Activated T-cell treated with anti-CD3 and anti-CD28 coated beads, Interleukin-2, amount 50 U/mL, for 72 hours (primary cell): ENCODE data around the gene SRD5A1. TPM values are rescaled to one million over a fixed set of nuclear protein-coding genes. Genes with fewer than 3 reads are reported as not detected.

Experiments
- ATAC-seq, 2 donors: fragments of 150-1000 bp; cut with Tn5 transposase; replicated peaks in 1 of 2; 2 replicates each; pipeline ENCODE4 v1.10.0; 2021; ENCODE audit warnings: moderate library complexity in 2 of 2, mild to moderate bottlenecking in 1 of 2
- DNase-seq, 2 donors: peaks; one replicate each; pipeline ENCODE4 v3.0.0; 2021 to 2022; ENCODE audit warnings: mixed read lengths in 1 of 2
- H3K27ac Mint-ChIP-seq: one replicate; pipeline ENCODE4 v1.8.0; 2022; ENCODE audit warnings: mild to moderate bottlenecking, moderate library complexity, mixed read lengths
- H3K27me3 Mint-ChIP-seq: one replicate; pipeline ENCODE4 v1.8.0; 2022; ENCODE audit warnings: low read depth, mixed read lengths
- H3K36me3 Mint-ChIP-seq, 2 donors: one replicate each; pipeline ENCODE4 v1.8.0; 2022; ENCODE audit warnings: mixed read lengths in 2 of 2, mild to moderate bottlenecking in 1 of 2; ENCODE audit not compliant: insufficient read depth in 2 of 2
- H3K4me1 Mint-ChIP-seq: one replicate; pipeline ENCODE4 v1.8.0; 2022; ENCODE audit warnings: low read depth, mixed read lengths
- H3K4me3 Mint-ChIP-seq, 2 donors: one replicate each; pipeline ENCODE4 v1.8.0; 2022; ENCODE audit warnings: mild to moderate bottlenecking in 2 of 2, mixed read lengths in 2 of 2, moderate library complexity in 2 of 2
- H3K9me3 Mint-ChIP-seq, 2 donors: one replicate each; pipeline ENCODE4 v1.8.0; 2022; ENCODE audit warnings: mixed read lengths in 2 of 2
- total RNA-seq, 2 donors: library from RNA; stranded (reverse); gene quantifications; one replicate each; pipeline ENCODE4 v1.2.3, GENCODE V29; 2022

Gene SRD5A1
- total RNA-seq, 2 donors from 2014 or later: 16.4 to 22.8 TPM

GRCh38 chr5:6611334-6612256 is 21.6 kb upstream of the SRD5A1 start:
- Mint-ChIP-seq H3K27ac (no peak overlapping the region), H3K36me3 (peaks cover 14 to 40% of the 10 kb centered on the region in 2 donors), H3K4me1 (peaks cover 9% of the 10 kb centered on the region), H3K4me3 (no peak overlapping the region), H3K27me3 (no peaks in the 10 kb centered on the region), H3K9me3 (no peaks in the 10 kb centered on the region)
- DNase-seq (no peak), ATAC-seq (no peak)

- H3K36me3 Mint-ChIP-seq: peaks cover 18 to 43% of the 10 kb centered on the region in 2 donors
- H3K27ac Mint-ChIP-seq: no peak overlapping the region
- H3K4me1 Mint-ChIP-seq: peaks cover 9% of the 10 kb centered on the region
- no peak for ATAC-seq
- no peak for DNase-seq
- no peaks in the 10 kb centered on the region for H3K9me3 Mint-ChIP-seq
- no peak overlapping the region for H3K4me3 Mint-ChIP-seq
- H3K27me3 Mint-ChIP-seq: no peaks in the 10 kb centered on the region
Measured at GRCh38 chr5:6615034-6615815, 18.0 kb upstream of the SRD5A1 start.

- no peak for ATAC-seq
- Mint-ChIP-seq H3K36me3 (peaks cover 21 to 47% of the 10 kb centered on the region in 2 donors), H3K9me3 (no peaks in the 10 kb centered on the region), H3K4me3 (no peak overlapping the region), H3K27me3 (no peaks in the 10 kb centered on the region), H3K4me1 (peaks cover 5% of the 10 kb centered on the region), H3K27ac (no peak overlapping the region)
- no peak for DNase-seq
Measured at GRCh38 chr5:6616632-6617031, 16.6 kb upstream of the SRD5A1 start.

GRCh38 chr5:6623228-6623627 is 10.0 kb upstream of the SRD5A1 start:
- no peak overlapping the region for H3K4me3 Mint-ChIP-seq
- H3K9me3 Mint-ChIP-seq: peaks cover 0 to 3% of the 10 kb centered on the region in 2 donors
- no peak overlapping the region for H3K27ac Mint-ChIP-seq
- ATAC-seq (no peak), DNase-seq (no peak)
- peaks cover 39 to 63% of the 10 kb centered on the region in 2 donors for H3K36me3 Mint-ChIP-seq
- H3K4me1 Mint-ChIP-seq: peaks cover 25% of the 10 kb centered on the region
- no peaks in the 10 kb centered on the region for H3K27me3 Mint-ChIP-seq

GRCh38 chr5:6623941-6624340 is 9.3 kb upstream of the SRD5A1 start:
- H3K27ac Mint-ChIP-seq: no peak overlapping the region
- no peak for ATAC-seq
- H3K4me3 Mint-ChIP-seq: no peak overlapping the region

GRCh38 chr5:6626508-6626907 is 6.7 kb upstream of the SRD5A1 start:
- H3K27ac Mint-ChIP-seq: no peak overlapping the region
- peaks cover 0 to 3% of the 10 kb centered on the region in 2 donors for H3K9me3 Mint-ChIP-seq
- no peaks in the 10 kb centered on the region for H3K27me3 Mint-ChIP-seq
- H3K4me3 Mint-ChIP-seq: no peak overlapping the region
- H3K36me3 Mint-ChIP-seq: peaks cover 36 to 67% of the 10 kb centered on the region in 2 donors
- peaks cover 58% of the 10 kb centered on the region for H3K4me1 Mint-ChIP-seq
- no peak for DNase-seq
- no peak for ATAC-seq

More at GRCh38 chr5:6623941-6624340, 9.3 kb upstream of the SRD5A1 start:
- peaks cover 36 to 63% of the 10 kb centered on the region in 2 donors for H3K36me3 Mint-ChIP-seq
- H3K27me3 Mint-ChIP-seq: no peaks in the 10 kb centered on the region
- no peak for DNase-seq
- H3K9me3 Mint-ChIP-seq: peaks cover 0 to 3% of the 10 kb centered on the region in 2 donors
- peaks cover 32% of the 10 kb centered on the region for H3K4me1 Mint-ChIP-seq

GRCh38 chr5:6631441-6631840 is 1.8 kb upstream of the SRD5A1 start:
- Mint-ChIP-seq H3K27ac (peak overlapping the region; percentile 99), H3K36me3 (peaks cover 13 to 37% of the 10 kb centered on the region in 2 donors), H3K4me3 (peak overlapping the region; percentile 98 to 100), H3K27me3 (no peaks in the 10 kb centered on the region), H3K4me1 (peaks cover 45% of the 10 kb centered on the region), H3K9me3 (no peaks in the 10 kb centered on the region)
- ATAC-seq (no peak), DNase-seq (no peak)

- DNase-seq (no peak), ATAC-seq (no peak)
- Mint-ChIP-seq H3K36me3 (peaks cover 13 to 37% of the 10 kb centered on the region in 2 donors), H3K27me3 (no peaks in the 10 kb centered on the region), H3K9me3 (no peaks in the 10 kb centered on the region), H3K4me1 (peaks cover 45% of the 10 kb centered on the region), H3K4me3 (peak overlapping the region; percentile 98 to 100), H3K27ac (peak overlapping the region; percentile 99)
Measured at GRCh38 chr5:6632324-6632887, 834 bp upstream of the SRD5A1 start.

- no peaks in the 10 kb centered on the region for H3K9me3 Mint-ChIP-seq
- H3K27ac Mint-ChIP-seq: peak overlapping the region; percentile 76
- no peak for DNase-seq
- ATAC-seq: peak; percentile 68 to 70
- peak overlapping the region; percentile 98 to 100 for H3K4me3 Mint-ChIP-seq
- no peaks in the 10 kb centered on the region for H3K27me3 Mint-ChIP-seq
- H3K36me3 Mint-ChIP-seq: peaks cover 13 to 31% of the 10 kb centered on the region in 2 donors
- peaks cover 35% of the 10 kb centered on the region for H3K4me1 Mint-ChIP-seq
Measured at GRCh38 chr5:6633469-6634245, 417 bp downstream of the SRD5A1 start.

GRCh38 chr5:6634306-6634705 is 1.1 kb downstream of the SRD5A1 start:
- ATAC-seq (no peak), DNase-seq (peak in 1 of 2 donors; percentile 6)
- Mint-ChIP-seq H3K36me3 (peaks cover 13 to 28% of the 10 kb centered on the region in 2 donors), H3K4me3 (peak overlapping the region; percentile 98 to 100), H3K4me1 (peaks cover 29% of the 10 kb centered on the region), H3K9me3 (no peaks in the 10 kb centered on the region), H3K27ac (no peak overlapping the region), H3K27me3 (no peaks in the 10 kb centered on the region)

- no peak overlapping the region for H3K27ac Mint-ChIP-seq
- no peaks in the 10 kb centered on the region for H3K27me3 Mint-ChIP-seq
- peaks cover 23% of the 10 kb centered on the region for H3K4me1 Mint-ChIP-seq
- peaks cover 11 to 25% of the 10 kb centered on the region in 2 donors for H3K36me3 Mint-ChIP-seq
- no peak for ATAC-seq
- peak overlapping the region; percentile 64 to 100 for H3K4me3 Mint-ChIP-seq
- DNase-seq: no peak
- no peaks in the 10 kb centered on the region for H3K9me3 Mint-ChIP-seq
Measured at GRCh38 chr5:6634788-6635430, 1.7 kb downstream of the SRD5A1 start.

- Mint-ChIP-seq H3K4me1 (peaks cover 9% of the 10 kb centered on the region), H3K27ac (no peak overlapping the region), H3K27me3 (no peaks in the 10 kb centered on the region)
Measured at GRCh38 chr5:6636293-6636692, 3.1 kb downstream of the SRD5A1 start.

More at GRCh38 chr5:6636293-6636692, 3.1 kb downstream of the SRD5A1 start:
- no peak for ATAC-seq
- peaks cover 7 to 11% of the 10 kb centered on the region in 2 donors for H3K36me3 Mint-ChIP-seq
- H3K9me3 Mint-ChIP-seq: no peaks in the 10 kb centered on the region
- H3K4me3 Mint-ChIP-seq: no peak overlapping the region
- DNase-seq: no peak
